Thoracic aorta (tissue), 2 donors: ENCODE data around the gene SGPL1. TPM values are rescaled to one million over a fixed set of nuclear protein-coding genes. Genes with fewer than 3 reads are reported as not detected.

ENCODE experiments used
- ATAC-seq: fragments of 150-250 bp; one replicate; pipeline ENCODE4 v1.8.0; 2017; ENCODE audit warnings: low read depth; ENCODE audit not compliant: insufficient number of reproducible peaks, low FRiP score
- DNase-seq: peaks from one replicate; pipeline ENCODE4 v3.0.0-alpha.2; 2020; ENCODE audit warnings: low spot score
- H3K27ac ChIP-seq, 2 donors: fragments of 200-600 bp; sonication (generic); 1 replicate in 1 of 2; 2 replicates in 1 of 2; pipeline ENCODE4 v1.5.1; 2016; ENCODE audit warnings: mild to moderate bottlenecking in 2 of 2, moderate library complexity in 2 of 2
- H3K27me3 ChIP-seq: fragments of 200-600 bp; sonication (generic); replicated peaks from 2 replicates; pipeline ENCODE4 v1.6.0; 2016; ENCODE audit warnings: mild to moderate bottlenecking; ENCODE audit not compliant: insufficient read depth
- H3K36me3 ChIP-seq: fragments of 200-600 bp; sonication (generic); one replicate; pipeline ENCODE4 v1.5.1; 2016
- H3K4me1 ChIP-seq, 2 donors: fragments of 200-600 bp; sonication (generic); 1 replicate in 1 of 2; 2 replicates in 1 of 2; pipeline versions ENCODE4 v1.5.1 to v1.6.0; 2016; ENCODE audit warnings: low read depth in 2 of 2, mild to moderate bottlenecking in 1 of 2; ENCODE audit not compliant: control insufficient read depth in 1 of 2
- H3K4me3 ChIP-seq: fragments of 200-600 bp; sonication (generic); 2 replicates; pipeline ENCODE4 v1.5.1; 2016; ENCODE audit warnings: mild to moderate bottlenecking
- H3K9me3 ChIP-seq: fragments of 200-600 bp; sonication (generic); 2 replicates; pipeline ENCODE4 v1.5.1; 2016
- CTCF ChIP-seq: fragments of 200-600 bp; sonication (generic); IDR thresholded peaks from one replicate; pipeline ENCODE4 v1.5.1; 2019; ENCODE audit warnings: antibody characterized with exemption
- total RNA-seq, 2 donors: library from RNA; depleted of rRNA; stranded (reverse); fragments of >200 nt; gene quantifications; one replicate each; pipeline versions ENCODE4 v1.1.0 to v1.2.3, GENCODE V29; 2016

The SGPL1 gene
- total RNA-seq, 2 donors from 2014 or later: 15.0 to 26.0 TPM

GRCh38 chr10:70889291-70889690 lies 73.5 kb downstream of the SGPL1 start:
- ATAC-seq: no peak
- Histone ChIP-seq H3K4me1 (peaks cover 8 to 20% of the 10 kb centered on the region in 2 donors), H3K27me3 (no peaks in the 10 kb centered on the region), H3K27ac (no peak overlapping the region), H3K4me3 (no peak overlapping the region), H3K9me3 (no peaks in the 10 kb centered on the region), H3K36me3 (no peaks in the 10 kb centered on the region)
- no peak for DNase-seq
- TF ChIP-seq CTCF: no peak

- peaks cover 8 to 20% of the 10 kb centered on the region in 2 donors for H3K4me1 ChIP-seq
- no peak for DNase-seq
- no peak for ATAC-seq
- no peak overlapping the region for H3K27ac ChIP-seq
- no peak for TF ChIP-seq CTCF
- no peaks in the 10 kb centered on the region for H3K27me3 ChIP-seq
- no peaks in the 10 kb centered on the region for H3K36me3 ChIP-seq
- no peak overlapping the region for H3K4me3 ChIP-seq
- H3K9me3 ChIP-seq: no peaks in the 10 kb centered on the region
These were observed 75.2 kb downstream of the SGPL1 start for GRCh38 chr10:70890917-70891431.

GRCh38 chr10:70891627-70892026 lies 75.9 kb downstream of the SGPL1 start:
- no peaks in the 10 kb centered on the region for H3K36me3 ChIP-seq
- TF ChIP-seq CTCF: no peak
- no peak for ATAC-seq
- no peak overlapping the region for H3K4me3 ChIP-seq
- DNase-seq: no peak
- no peaks in the 10 kb centered on the region for H3K27me3 ChIP-seq
- H3K4me1 ChIP-seq: peaks cover 8 to 20% of the 10 kb centered on the region in 2 donors
- no peak overlapping the region for H3K27ac ChIP-seq
- no peaks in the 10 kb centered on the region for H3K9me3 ChIP-seq

GRCh38 chr10:70892631-70893030 lies 76.9 kb downstream of the SGPL1 start:
- Histone ChIP-seq H3K27ac (no peak overlapping the region), H3K36me3 (no peaks in the 10 kb centered on the region), H3K9me3 (no peaks in the 10 kb centered on the region), H3K4me3 (no peak overlapping the region), H3K27me3 (no peaks in the 10 kb centered on the region), H3K4me1 (peaks cover 8 to 10% of the 10 kb centered on the region in 2 donors)
- DNase-seq (no peak), ATAC-seq (no peak)
- no peak for TF ChIP-seq CTCF

- no peak overlapping the region for H3K27ac ChIP-seq
- no peaks in the 10 kb centered on the region for H3K27me3 ChIP-seq
- DNase-seq (no peak), ATAC-seq (no peak)
- no peak for TF ChIP-seq CTCF
- no peaks in the 10 kb centered on the region for H3K9me3 ChIP-seq
- H3K4me1 ChIP-seq: peaks cover 8% of the 10 kb centered on the region in 2 donors
- no peaks in the 10 kb centered on the region for H3K36me3 ChIP-seq
- no peak overlapping the region for H3K4me3 ChIP-seq
These were observed 77.7 kb downstream of the SGPL1 start for GRCh38 chr10:70893227-70894006.
